Adrenal gland (tissue), 12 donors: ENCODE results near the gene ZC3H7A. TPM values are rescaled to one million over a fixed set of nuclear protein-coding genes. Genes with fewer than 3 reads are reported as not detected.

Experiments
- DNase-seq, 7 donors: peaks; one replicate each; pipeline ENCODE4 v3.0.0-alpha.2; 2019 to 2020
- H3K27ac ChIP-seq, 5 donors: fragments of 200-600 bp; sonication (generic) in 4 of 5; 1 replicate in 3 of 5; 2 replicates in 2 of 5; pipeline versions ENCODE4 v1.5.1 to v1.8.0; 2016 to 2020; ENCODE audit warnings: mild to moderate bottlenecking in 1 of 5
- H3K27me3 ChIP-seq: fragments of 200-600 bp; 2 replicates; pipeline ENCODE4 v1.8.0; 2021
- H3K36me3 ChIP-seq, 2 donors: fragments of 200-600 bp; replicated peaks in 1 of 2; 1 replicate in 1 of 2; 2 replicates in 1 of 2; pipeline versions ENCODE4 v1.5.1 to v1.8.0; 2018 to 2022
- H3K4me1 ChIP-seq, 2 donors: fragments of 200-600 bp; replicated peaks in 1 of 2; 1 replicate in 1 of 2; 2 replicates in 1 of 2; pipeline versions ENCODE4 v1.5.1 to v1.8.0; 2018 to 2021
- H3K4me3 ChIP-seq, 4 donors: fragments of 200-600 bp; sonication (generic) in 3 of 4; one replicate each; pipeline ENCODE4 v1.5.1; 2016 to 2018
- H3K9me3 ChIP-seq, 3 donors: fragments of 200-600 bp; sonication (generic) in 1 of 3; replicated peaks in 1 of 3; 1 replicate in 2 of 3; 2 replicates in 1 of 3; pipeline versions ENCODE4 v1.5.1 to v1.8.0; 2016 to 2021
- CTCF ChIP-seq, 6 experiments: fragments of 450-650 bp in 4 of 6; fragments of 200-600 bp in 2 of 6; sonication (generic) in 1 of 6; IDR thresholded peaks; 1 replicate in 5 of 6; 2 replicates in 1 of 6; pipeline versions ENCODE4 v1.5.1 to v1.8.0; 2016 to 2021; ENCODE audit warnings: antibody characterized with exemption in 6 of 6, mild to moderate bottlenecking in 2 of 6, moderate library complexity in 1 of 6
- POLR2A ChIP-seq, 2 donors: fragments of 450-650 bp; IDR thresholded peaks; one replicate each; pipeline ENCODE4 v1.6.1; 2017; ENCODE audit warnings: antibody characterized with exemption in 2 of 2, mild to moderate bottlenecking in 2 of 2, moderate library complexity in 1 of 2
- WGBS, 4 donors: extraction: QIAGEN DNeasy Blood & Tissue Kit in 2 of 4; methylation state at CpG; one replicate each; pipeline versions ENCODE4 v1.1.5 to v1.1.7; 2013 to 2017; 5-methylcytosine and 5-hydroxymethylcytosine counted together
- intact Hi-C, 2 donors: fragments of 100-400 bp; cut with DNase I; formaldehyde crosslinking; loops; one replicate each; pipeline versions ENCODE4 v1.14.1 to v1.15.0; 2022 to 2023
- polyA plus RNA-seq, 3 donors: library from polyadenylated mRNA; stranded (reverse); fragments of 200-250 nt in 2 of 3; fragments of 350-450 nt in 1 of 3; fragmentation: Illumina TruSeq in 1 of 3; extraction: RNeasy Lipid Tissue Mini Kit (QIAGEN cat#74804) in 1 of 3; gene quantifications; one replicate each; pipeline ENCODE4 v1.2.3, GENCODE V29; 2013 to 2014
- total RNA-seq, 9 donors: library from RNA; depleted of rRNA in 4 of 9; stranded (reverse); fragments of >200 nt in 4 of 9; fragments of 120-200 nt in 1 of 9; fragmentation: NEBNext Ultra II Directional in 1 of 9; extraction: Animal tissue kit (Norgen Biotek cat#: 25700) in 1 of 9; gene quantifications; one replicate each; pipeline versions ENCODE4 v1.1.0 to v1.2.4, GENCODE V29; 2013 to 2023
- donor health status: healthy with polysubstance abuse.
- donor health status: Bipolar disorder and iron deficiency.
- donor health status: DM: yes; HTN: yes; CAD: no.
- donor health status: DM: no; HTN: no; CAD: no.
- donor health status: DM: no; HTN: no; CAD: no.
- donor health status: DM: yes; HTN: yes; CAD: no.

Gene ZC3H7A
- total and polyA plus RNA-seq, 12 donors: 31.1 to 83.9 (median 43.0) TPM

- DNase-seq: no peak
- H3K4me1 ChIP-seq: peaks cover 42 to 69% of the 10 kb centered on the region in 2 donors
- peak overlapping the region in 3 of 4 donors; percentile 80 to 97 (median 90) for H3K4me3 ChIP-seq
- no peaks in the 10 kb centered on the region for H3K36me3 ChIP-seq
- peak overlapping the region in 4 of 5 donors; percentile 87 to 98 (median 94) for H3K27ac ChIP-seq
- TF ChIP-seq CTCF (IDR thresholded peaks at IDR 0.05): no peak
- no peak for TF ChIP-seq POLR2A (IDR thresholded peaks at IDR 0.05)
- intact Hi-C loops: no loop called here
- H3K27me3 ChIP-seq: no peaks in the 10 kb centered on the region
- 60 to 68% (median 62%) methylated on average over 8 of the region's 8 CpGs for WGBS, 4 donors
- H3K9me3 ChIP-seq: no peaks in the 10 kb centered on the region
These were observed 1.2 kb downstream of the ZC3H7A start for GRCh38 chr16:11795887-11796226.

GRCh38 chr16:11794996-11795886 is 1.8 kb downstream of the ZC3H7A start:
- TF ChIP-seq CTCF (IDR thresholded peaks at IDR 0.05) (no peak), POLR2A (IDR thresholded peaks at IDR 0.05) (peak in 1 of 2 donors; percentile 28)
- intact Hi-C loops: no loop called here
- no peaks in the 10 kb centered on the region for H3K9me3 ChIP-seq
- WGBS, 4 donors: 81 to 86% (median 85%) methylated on average over 20 of the region's 20 CpGs
- peak overlapping the region in 2 of 4 donors; percentile 80 to 97 for H3K4me3 ChIP-seq
- H3K27ac ChIP-seq: peak overlapping the region in 4 of 5 donors; percentile 87 to 98 (median 94)
- H3K36me3 ChIP-seq: no peaks in the 10 kb centered on the region
- peaks cover 42 to 73% of the 10 kb centered on the region in 2 donors for H3K4me1 ChIP-seq
- DNase-seq: peak in 2 of 7 donors; percentile 34 to 49
- no peaks in the 10 kb centered on the region for H3K27me3 ChIP-seq

- WGBS, 4 donors: 28 to 38% (median 33%) methylated on average over 2 of the region's 2 CpGs
- Histone ChIP-seq H3K9me3 (no peaks in the 10 kb centered on the region), H3K27ac (peak overlapping the region in 3 of 5 donors; percentile 28 to 98 (median 96)), H3K36me3 (no peaks in the 10 kb centered on the region), H3K27me3 (no peaks in the 10 kb centered on the region), H3K4me1 (peaks cover 42 to 71% of the 10 kb centered on the region in 2 donors), H3K4me3 (no peak overlapping the region)
- intact Hi-C loops: no loop called here
- no peak for TF ChIP-seq POLR2A (IDR thresholded peaks at IDR 0.05)
- TF ChIP-seq CTCF (IDR thresholded peaks at IDR 0.05): no peak
- DNase-seq: no peak
These were observed 2.6 kb downstream of the ZC3H7A start for GRCh38 chr16:11794447-11794846.

- Histone ChIP-seq H3K4me1 (peaks cover 42 to 71% of the 10 kb centered on the region in 2 donors), H3K27ac (peak overlapping the region in 2 of 5 donors; percentile 19 to 96), H3K4me3 (no peak overlapping the region), H3K36me3 (no peaks in the 10 kb centered on the region), H3K27me3 (no peaks in the 10 kb centered on the region), H3K9me3 (no peaks in the 10 kb centered on the region)
- intact Hi-C loops: no loop called here
- TF ChIP-seq CTCF (IDR thresholded peaks at IDR 0.05) (no peak), POLR2A (IDR thresholded peaks at IDR 0.05) (no peak)
- no peak for DNase-seq
- 72 to 82% (median 72%) methylated on average over 7 of the region's 7 CpGs for WGBS, 4 donors
These were observed 3.2 kb downstream of the ZC3H7A start for GRCh38 chr16:11793840-11794239.
